Measurements from ENCODE around the gene RBM41. TPM values are rescaled to one million over a fixed set of nuclear protein-coding genes. Genes with fewer than 3 reads are reported as not detected.

RBM41 gene
- polyA plus RNA-seq, 1 experiment: 9.6 TPM

GRCh38 chrX:107154787-107155620 lies 36.4 kb upstream of the RBM41 start:
- Histone ChIP-seq H3K27me3 (ENCODE audit: control insufficient read depth, insufficient read depth, low read length) (no peaks in the 10 kb centered on the region), H3K9me3 (ENCODE audit: control insufficient read depth, insufficient read depth, low read length) (no peaks in the 10 kb centered on the region), H3K27ac (ENCODE audit: low read depth, low read length) (no peak overlapping the region), H3K4me3 (ENCODE audit: low read depth, low read length) (no peak overlapping the region)
- TF ChIP-seq CTCF (IDR thresholded peaks at IDR 0.05; ENCODE audit: low read depth, low read length): no peak
- ChIA-PET POLR2A (no interaction called here), CTCF (no interaction called here)
- DNase-seq (ENCODE audit: low read depth, low spot score): no peak

GRCh38 chrX:107153005-107153404 lies 34.4 kb upstream of the RBM41 start:
- no peaks in the 10 kb centered on the region for H3K27me3 ChIP-seq (ENCODE audit: control insufficient read depth, insufficient read depth, low read length)
- H3K4me3 ChIP-seq (ENCODE audit: low read depth, low read length): no peak overlapping the region
- H3K27ac ChIP-seq (ENCODE audit: low read depth, low read length): no peak overlapping the region
- H3K9me3 ChIP-seq (ENCODE audit: control insufficient read depth, insufficient read depth, low read length): no peaks in the 10 kb centered on the region
- ChIA-PET POLR2A (no interaction called here), CTCF (no interaction called here)
- no peak for DNase-seq (ENCODE audit: low read depth, low spot score)
- TF ChIP-seq CTCF (IDR thresholded peaks at IDR 0.05; ENCODE audit: low read depth, low read length): no peak

GRCh38 chrX:107146670-107147069 lies 28.0 kb upstream of the RBM41 start:
- Histone ChIP-seq H3K27ac (ENCODE audit: low read depth, low read length) (no peak overlapping the region), H3K9me3 (ENCODE audit: control insufficient read depth, insufficient read depth, low read length) (no peaks in the 10 kb centered on the region), H3K27me3 (ENCODE audit: control insufficient read depth, insufficient read depth, low read length) (no peaks in the 10 kb centered on the region), H3K4me3 (ENCODE audit: low read depth, low read length) (no peak overlapping the region)
- TF ChIP-seq CTCF (IDR thresholded peaks at IDR 0.05; ENCODE audit: low read depth, low read length): no peak
- no peak for DNase-seq (ENCODE audit: low read depth, low spot score)
- POLR2A ChIA-PET: no interaction called here
- CTCF ChIA-PET: no interaction called here

- Histone ChIP-seq H3K27ac (ENCODE audit: low read depth, low read length) (no peak overlapping the region), H3K4me3 (ENCODE audit: low read depth, low read length) (no peak overlapping the region), H3K9me3 (ENCODE audit: control insufficient read depth, insufficient read depth, low read length) (no peaks in the 10 kb centered on the region), H3K27me3 (ENCODE audit: control insufficient read depth, insufficient read depth, low read length) (no peaks in the 10 kb centered on the region)
- DNase-seq (ENCODE audit: low read depth, low spot score): no peak
- ChIA-PET CTCF (no interaction called here), POLR2A (no interaction called here)
- TF ChIP-seq CTCF (IDR thresholded peaks at IDR 0.05; ENCODE audit: low read depth, low read length): no peak
Measured at GRCh38 chrX:107135965-107136307, 17.3 kb upstream of the RBM41 start.

GRCh38 chrX:107135049-107135964 lies 16.7 kb upstream of the RBM41 start:
- POLR2A ChIA-PET: no interaction called here

More at GRCh38 chrX:107135049-107135964, 16.7 kb upstream of the RBM41 start:
- peak; percentile 0 for DNase-seq (ENCODE audit: low read depth, low spot score)
- Histone ChIP-seq H3K4me3 (ENCODE audit: low read depth, low read length) (no peak overlapping the region), H3K9me3 (ENCODE audit: control insufficient read depth, insufficient read depth, low read length) (no peaks in the 10 kb centered on the region), H3K27me3 (ENCODE audit: control insufficient read depth, insufficient read depth, low read length) (no peaks in the 10 kb centered on the region), H3K27ac (ENCODE audit: low read depth, low read length) (no peak overlapping the region)
- CTCF ChIA-PET: no interaction called here
- TF ChIP-seq CTCF (IDR thresholded peaks at IDR 0.05; ENCODE audit: low read depth, low read length): no peak
